Measurements from ENCODE around the gene ZNF581.
A peak's percentile ranks its signal among the peaks of the same experiment; 100 is the strongest.

ZNF581 gene

DNA sequence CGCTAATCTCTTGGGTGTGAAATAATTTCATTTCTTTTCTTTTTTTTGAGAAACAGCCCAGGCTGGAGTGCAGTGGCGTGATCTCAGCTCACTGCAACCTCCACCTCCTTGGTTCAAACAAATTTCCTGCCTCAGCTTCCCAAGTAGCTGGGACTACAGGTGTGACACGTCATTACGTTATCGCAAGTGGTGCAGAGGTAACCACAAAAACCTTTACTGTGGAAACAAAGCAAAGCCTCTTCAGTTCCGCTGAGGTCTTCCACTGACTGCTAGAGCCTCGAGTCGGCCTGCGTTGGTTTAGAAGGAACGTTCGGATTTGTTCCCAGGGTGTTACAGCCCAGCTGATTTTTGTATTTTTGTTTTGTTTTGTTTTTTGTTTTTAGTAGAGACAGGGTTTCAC, 17.1 kb upstream of the ZNF581 start:
- DNase-seq (ENCODE audit: low read depth in 2 of 2) = peak in 1 of 2 experiments; percentile 29

GRCh38 chr19:55632463-55632834, 11.0 kb upstream of the ZNF581 start:
- peak; percentile 70 to 86 for DNase-seq (ENCODE audit: low read depth in 2 of 2)

- no peak for DNase-seq (ENCODE audit: low read depth in 2 of 2)
Observed at GRCh38 chr19:55633861-55634260, 9.6 kb upstream of the ZNF581 start.

GRCh38 chr19:55635334-55635717, 8.1 kb upstream of the ZNF581 start:
- no peak for DNase-seq (ENCODE audit: low read depth in 2 of 2)

DNA sequence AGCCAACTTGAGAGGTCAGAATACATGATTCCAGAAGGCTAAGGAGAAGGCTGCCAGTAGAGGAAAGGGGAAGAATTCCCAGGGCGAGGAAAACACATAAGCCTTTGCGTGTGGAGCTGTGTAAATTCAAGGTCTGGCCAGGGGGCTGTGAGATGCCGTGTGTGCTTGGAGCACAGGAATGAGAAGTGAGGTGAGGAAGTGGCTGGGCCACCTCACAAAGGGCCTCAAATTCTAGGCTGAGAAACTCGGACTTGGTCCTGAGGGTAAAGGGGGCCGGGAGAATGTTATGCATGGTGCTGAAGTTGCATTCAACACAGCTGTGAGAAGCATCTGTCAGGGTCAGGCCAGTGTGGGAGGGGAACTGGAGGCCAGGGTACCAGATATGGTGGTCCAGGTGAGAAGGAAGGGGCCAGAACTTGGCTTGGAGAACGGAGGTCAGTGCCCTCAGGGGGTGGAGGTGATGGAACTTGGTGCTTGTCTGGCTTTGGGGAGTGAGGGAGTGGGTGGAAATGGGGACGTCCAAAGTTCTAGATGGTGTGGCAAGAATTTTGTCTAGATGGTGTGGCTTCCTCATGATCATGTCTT, 7.5 kb upstream of the ZNF581 start:
- DNase-seq (ENCODE audit: low read depth in 2 of 2) = no peak

GRCh38 chr19:55636723-55637122, 6.7 kb upstream of the ZNF581 start:
- DNase-seq (ENCODE audit: low read depth in 2 of 2) = no peak

- no peak for DNase-seq (ENCODE audit: low read depth in 2 of 2)
Observed at GRCh38 chr19:55637534-55637933, 5.9 kb upstream of the ZNF581 start.

DNA sequence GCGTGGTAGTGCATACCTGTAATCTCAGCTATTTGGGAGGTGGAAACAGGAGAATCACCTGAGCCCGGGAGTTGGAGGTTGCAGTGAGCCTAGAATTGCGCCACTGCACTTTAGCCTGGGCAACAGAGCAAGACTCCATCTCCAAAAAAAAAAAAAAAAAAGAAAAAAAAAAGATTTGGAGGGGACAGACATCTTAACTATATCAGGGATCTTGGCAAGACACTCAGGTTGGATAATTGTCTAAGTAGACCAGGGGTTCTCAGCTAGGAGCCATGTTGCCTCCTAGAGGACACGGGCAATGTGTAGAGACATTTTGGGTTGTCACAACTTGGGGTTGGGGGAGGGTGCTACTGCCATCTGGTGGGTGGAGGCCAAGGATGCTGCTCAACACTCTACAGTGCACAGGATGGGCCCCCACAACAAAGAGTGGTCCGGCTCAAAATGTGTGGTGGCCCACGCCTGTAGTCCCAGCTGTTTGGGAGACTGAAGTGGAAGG, 4.5 kb upstream of the ZNF581 start:
- DNase-seq (ENCODE audit: low read depth in 2 of 2) = peak in 1 of 2 experiments; percentile 55

DNA sequence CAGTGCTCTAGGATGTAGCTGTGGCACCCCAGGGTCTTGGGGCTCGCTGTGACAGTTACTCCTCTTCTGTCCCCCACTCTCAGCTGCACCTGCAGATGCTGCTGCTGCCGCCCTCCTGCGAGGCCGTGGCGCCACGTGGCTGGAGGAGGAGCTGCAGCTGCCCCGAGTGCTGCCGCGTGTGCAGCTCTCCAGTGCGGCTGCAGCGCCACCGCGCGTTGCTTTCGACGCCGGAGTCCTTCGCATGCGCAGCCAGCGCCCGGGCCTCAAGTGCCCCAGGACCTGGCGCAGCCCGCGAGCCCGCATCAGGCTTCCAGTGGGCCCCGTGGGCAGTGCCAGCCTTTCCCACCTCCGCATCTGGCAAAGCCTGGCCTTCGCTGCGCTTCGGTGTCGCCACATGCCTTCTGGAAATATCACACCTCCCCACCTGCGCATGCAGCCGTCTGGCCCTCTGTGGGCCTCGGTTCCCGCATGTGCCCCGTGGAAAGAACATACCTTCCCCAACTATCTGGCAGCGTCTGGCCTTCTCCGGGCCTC, 3.3 kb upstream of the ZNF581 start:
- DNase-seq (ENCODE audit: low read depth in 2 of 2) = peak in 1 of 2 experiments; percentile 46

DNA sequence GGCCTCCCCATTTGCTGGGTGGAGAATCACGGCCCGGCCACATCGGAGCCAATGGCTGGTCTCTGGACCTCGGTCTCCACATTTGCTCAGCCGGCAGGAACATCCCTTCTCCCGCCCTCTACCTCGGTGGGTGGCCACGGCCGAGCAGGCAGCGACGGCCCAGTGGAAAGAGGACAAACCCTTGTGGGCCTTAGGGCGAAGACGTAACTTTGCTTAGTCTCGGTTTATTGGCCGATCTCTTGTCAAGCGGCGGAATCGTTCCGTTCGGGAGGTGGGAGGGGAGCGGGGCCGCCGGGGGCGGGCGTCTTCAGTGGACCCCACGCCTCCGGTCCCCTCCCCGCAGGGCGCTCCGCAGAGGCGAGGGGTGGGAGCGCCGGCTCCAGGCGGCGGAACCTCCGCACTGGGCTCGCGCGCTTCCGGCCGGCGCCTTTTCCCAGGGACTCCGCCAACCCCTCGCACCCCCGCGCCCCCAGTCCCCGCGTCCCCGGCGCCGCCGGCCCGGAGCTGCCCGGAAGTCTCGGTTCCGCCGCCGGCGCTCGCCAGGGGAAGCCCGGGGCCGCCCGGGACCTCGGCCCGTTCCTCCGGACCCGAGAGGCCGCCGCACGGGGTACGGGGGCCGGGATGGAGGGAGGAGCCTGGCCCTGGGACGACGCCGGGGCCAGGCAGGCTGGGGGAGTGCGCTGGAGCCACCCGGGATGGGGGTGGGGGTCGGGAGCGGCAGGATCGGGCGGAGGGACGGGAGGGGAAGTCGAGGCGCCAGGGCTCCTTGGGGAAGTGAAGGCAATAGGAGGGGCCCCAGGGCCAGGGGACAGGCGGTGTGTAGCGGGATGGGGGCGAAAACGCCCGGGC, 2.6 kb upstream of the ZNF581 start, which contains the start of gene ZNF580:
TSS of gene ZNF580 (plus strand) at position 426 of the 849 bp plus-strand sequence. CDS start 1,507 bp downstream, outside the sequence.
- DNase-seq (ENCODE audit: low read depth in 2 of 2) = peak in 1 of 2 experiments; percentile 64

- no peak for DNase-seq (ENCODE audit: low read depth in 2 of 2)
Observed at GRCh38 chr19:55641426-55642152, 1.9 kb upstream of the ZNF581 start.

DNA sequence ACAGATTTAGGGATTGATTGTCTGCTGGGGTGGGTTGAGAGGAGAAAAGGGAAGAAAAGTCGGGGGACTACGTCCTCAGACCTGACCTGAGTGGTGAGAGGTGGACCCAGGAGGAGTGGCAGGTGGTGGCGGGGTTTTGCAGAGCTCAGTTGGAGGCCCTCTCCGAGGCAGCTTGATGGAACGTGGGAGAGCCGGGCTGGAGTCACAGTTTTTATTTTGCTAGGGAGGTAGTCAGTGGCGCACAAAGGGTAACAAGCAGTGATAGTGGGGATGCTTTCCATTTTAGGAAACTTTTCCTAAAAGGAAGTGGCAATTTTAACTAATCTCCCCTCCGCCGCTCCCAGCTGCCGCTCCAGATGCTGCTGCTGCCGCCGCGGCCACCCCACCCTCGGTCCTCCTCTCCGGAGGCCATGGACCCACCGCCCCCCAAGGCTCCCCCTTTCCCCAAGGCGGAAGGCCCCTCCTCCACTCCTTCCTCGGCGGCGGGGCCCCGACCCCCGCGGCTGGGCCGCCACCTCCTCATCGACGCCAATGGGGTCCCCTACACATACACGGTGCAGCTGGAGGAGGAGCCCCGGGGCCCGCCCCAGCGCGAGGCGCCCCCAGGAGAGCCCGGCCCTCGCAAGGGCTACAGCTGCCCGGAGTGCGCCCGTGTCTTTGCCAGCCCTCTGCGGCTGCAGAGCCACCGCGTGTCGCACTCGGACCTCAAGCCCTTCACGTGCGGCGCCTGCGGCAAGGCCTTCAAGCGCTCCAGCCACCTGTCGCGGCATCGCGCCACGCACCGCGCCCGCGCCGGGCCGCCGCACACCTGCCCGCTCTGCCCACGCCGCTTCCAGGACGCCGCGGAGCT, 1.1 kb upstream of the ZNF581 start:
- peak in 1 of 2 experiments; percentile 31 for DNase-seq (ENCODE audit: low read depth in 2 of 2)

DNA sequence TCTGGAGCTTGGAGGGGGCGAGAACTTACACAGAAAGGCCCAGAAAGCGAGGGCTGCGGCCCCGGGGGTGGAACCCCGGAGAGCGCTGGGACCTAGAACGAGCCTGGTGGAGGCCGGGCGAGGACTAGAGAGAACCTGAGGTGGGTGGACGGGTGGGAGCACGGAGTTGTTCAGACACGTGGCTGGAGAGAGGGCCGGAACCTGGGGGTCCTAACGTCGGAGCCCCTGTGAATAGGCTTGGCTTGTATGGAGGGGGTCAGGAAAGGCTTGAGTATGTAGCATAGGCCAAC, 383 bp downstream of the ZNF581 start:
- no peak for DNase-seq (ENCODE audit: low read depth in 2 of 2)

DNA sequence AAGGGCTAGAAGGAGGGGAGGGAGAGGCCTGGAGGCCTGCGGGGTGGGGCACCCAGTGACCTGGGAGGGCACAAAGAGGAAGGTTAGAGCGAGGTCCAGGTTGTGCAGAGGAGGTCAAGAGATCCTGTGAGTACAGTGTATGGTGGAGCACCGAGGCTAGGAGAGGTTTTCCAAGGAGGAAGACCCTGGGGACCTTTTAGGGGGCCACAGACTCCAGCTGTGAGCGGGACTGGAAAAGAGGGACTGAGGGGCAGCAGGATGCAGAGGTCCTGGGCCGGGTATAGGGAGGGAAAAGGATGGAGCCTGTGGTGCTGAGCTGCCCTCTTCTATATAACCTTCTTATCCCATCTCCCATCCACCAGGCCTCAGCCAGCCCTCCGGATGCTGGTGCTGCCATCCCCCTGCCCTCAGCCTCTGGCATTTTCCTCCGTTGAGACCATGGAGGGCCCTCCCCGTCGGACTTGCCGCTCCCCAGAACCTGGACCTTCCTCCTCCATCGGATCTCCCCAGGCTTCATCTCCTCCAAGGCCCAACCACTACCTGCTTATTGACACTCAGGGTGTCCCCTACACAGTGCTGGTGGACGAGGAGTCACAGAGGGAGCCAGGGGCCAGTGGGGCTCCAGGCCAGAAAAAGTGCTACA, 863 bp downstream of the ZNF581 start:
- no peak for DNase-seq (ENCODE audit: low read depth in 2 of 2)

DNA sequence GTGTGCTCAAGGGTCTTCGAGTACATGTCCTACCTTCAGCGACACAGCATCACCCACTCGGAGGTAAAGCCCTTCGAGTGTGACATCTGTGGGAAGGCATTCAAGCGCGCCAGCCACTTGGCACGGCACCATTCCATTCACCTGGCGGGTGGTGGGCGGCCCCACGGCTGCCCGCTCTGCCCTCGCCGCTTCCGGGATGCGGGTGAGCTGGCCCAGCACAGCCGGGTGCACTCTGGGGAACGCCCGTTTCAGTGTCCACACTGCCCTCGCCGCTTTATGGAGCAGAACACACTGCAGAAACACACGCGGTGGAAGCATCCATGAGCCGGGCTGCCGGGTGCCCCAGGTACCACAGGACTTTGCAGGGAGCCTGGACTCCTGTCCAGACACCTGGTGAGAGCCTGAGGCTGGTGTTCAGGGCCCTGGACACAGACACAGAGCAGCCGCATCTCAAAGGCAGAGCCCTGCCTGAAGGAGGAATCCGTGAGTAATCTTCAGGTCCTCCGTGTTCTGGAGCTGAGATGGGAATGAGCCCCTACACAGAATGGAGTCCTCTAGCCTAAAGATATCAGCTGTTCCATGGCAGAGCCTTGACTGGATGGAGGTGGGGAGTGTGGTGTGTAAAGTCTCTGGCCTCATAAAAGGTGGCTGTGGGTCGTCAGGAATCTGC, 1.5 kb downstream of the ZNF581 start:
- no peak for DNase-seq (ENCODE audit: low read depth in 2 of 2)

DNA sequence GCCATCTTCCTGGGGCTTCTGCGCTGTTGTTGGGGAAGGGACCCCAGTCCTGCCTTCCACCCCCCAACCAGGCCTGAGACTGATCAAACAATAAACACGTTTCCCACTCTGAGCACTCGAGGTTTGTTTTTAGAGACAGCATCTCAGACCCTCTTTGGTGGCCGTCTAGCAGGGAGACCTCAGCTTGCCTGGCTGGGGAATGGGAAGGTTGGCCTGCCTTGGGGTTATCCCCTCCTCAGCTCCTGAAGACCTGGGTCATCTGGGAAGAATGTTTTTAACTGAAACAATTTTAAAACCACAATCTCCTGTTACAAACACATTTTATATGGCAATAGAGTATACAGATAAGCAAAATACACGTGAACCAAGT, 2.0 kb downstream of the ZNF581 start:
- no peak for DNase-seq (ENCODE audit: low read depth in 2 of 2)

DNA sequence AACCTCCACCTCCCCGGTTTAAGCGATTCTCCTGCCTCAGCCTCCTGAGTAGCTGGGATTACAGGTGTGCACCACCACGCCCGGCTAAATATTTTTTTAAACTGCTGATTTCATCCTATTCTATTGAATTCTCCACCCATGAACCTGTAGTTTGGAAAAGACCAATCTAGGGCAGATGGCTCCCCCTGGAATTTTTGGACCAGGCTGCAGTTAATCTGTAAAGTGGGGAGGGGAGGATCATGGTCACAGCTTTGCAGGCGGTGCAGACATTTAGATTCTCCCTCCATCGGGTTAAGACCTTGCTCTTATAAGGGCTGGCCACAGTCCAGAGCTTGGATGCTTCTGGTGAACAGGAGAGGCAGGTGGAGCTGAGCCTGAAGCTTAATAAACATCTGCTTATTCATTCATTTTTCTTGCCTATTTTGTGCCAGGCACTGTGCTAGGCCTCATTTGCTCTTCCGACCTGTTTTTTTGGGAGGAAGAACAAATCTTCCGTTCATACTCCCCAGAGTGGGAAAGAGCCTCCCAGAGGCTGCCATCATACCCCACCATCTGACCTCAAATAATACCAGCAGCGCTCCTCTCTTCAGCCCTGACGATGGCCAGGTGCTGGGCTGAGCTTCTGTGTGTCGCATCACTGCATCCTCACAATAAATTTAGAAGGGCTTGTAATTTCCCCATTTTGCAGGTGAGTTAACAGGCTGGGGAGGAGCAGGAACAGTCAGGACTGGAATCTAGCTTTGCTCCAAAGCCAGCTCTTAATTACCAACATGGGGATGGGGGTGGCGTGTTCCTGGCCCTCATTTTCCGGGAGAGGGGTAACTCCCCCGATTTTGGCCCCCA, 3.7 kb downstream of the ZNF581 start:
- DNase-seq (ENCODE audit: low read depth in 2 of 2) = no peak

- DNase-seq (ENCODE audit: low read depth in 2 of 2) = no peak
Observed at GRCh38 chr19:55647732-55648584, 4.5 kb downstream of the ZNF581 start, which contains the start of gene CCDC106. TSS of gene CCDC106 (plus strand) at chr19:55648212. CDS start at chr19:55649047, 835 bp downstream.
